HUES6 (cell line): ENCODE results near the gene CARNS1.

Experiments
- H3K27ac ChIP-seq: 2 replicates; pipeline ENCODE4 v1.7.0; 2013; ENCODE audit warnings: low read depth, mild to moderate bottlenecking, low read length, inconsistent platforms
- H3K27me3 ChIP-seq: 2 replicates; pipeline ENCODE4 v1.6.1; 2013; ENCODE audit warnings: low read length; ENCODE audit not compliant: control insufficient read depth, insufficient read depth
- H3K36me3 ChIP-seq: 2 replicates; pipeline ENCODE4 v1.6.1; 2013; ENCODE audit warnings: low read length; ENCODE audit not compliant: control insufficient read depth, insufficient read depth
- H3K4me1 ChIP-seq: 2 replicates; pipeline ENCODE4 v1.6.1; 2013; ENCODE audit warnings: low read length; ENCODE audit not compliant: control insufficient read depth, insufficient read depth
- H3K4me3 ChIP-seq: 2 replicates; pipeline ENCODE4 v1.5.1; 2013; ENCODE audit warnings: low read depth, low read length
- H3K9ac ChIP-seq: one replicate; pipeline ENCODE4 v1.6.1; 2013; ENCODE audit warnings: mild to moderate bottlenecking, low read length
- H3K9me3 ChIP-seq: 2 replicates; pipeline ENCODE4 v1.6.1; 2013; ENCODE audit warnings: low read depth, low read length; ENCODE audit not compliant: control insufficient read depth, insufficient read depth

Gene CARNS1

GRCh38 chr11:67466367-67466766 lies 50.9 kb downstream of the CARNS1 start:
- H3K27me3 ChIP-seq = no peaks in the 10 kb centered on the region
- H3K9me3 ChIP-seq = no peaks in the 10 kb centered on the region
- H3K4me3 ChIP-seq = no peak overlapping the region
- no peak overlapping the region for H3K9ac ChIP-seq
- no peaks in the 10 kb centered on the region for H3K36me3 ChIP-seq
- H3K4me1 ChIP-seq = peaks cover 19% of the 10 kb centered on the region
- H3K27ac ChIP-seq = no peak overlapping the region

GRCh38 chr11:67466962-67467771 lies 51.7 kb downstream of the CARNS1 start:
- Histone ChIP-seq H3K27ac (no peak overlapping the region), H3K9ac (no peak overlapping the region), H3K9me3 (no peaks in the 10 kb centered on the region), H3K27me3 (no peaks in the 10 kb centered on the region), H3K4me1 (peaks cover 19% of the 10 kb centered on the region), H3K36me3 (no peaks in the 10 kb centered on the region), H3K4me3 (no peak overlapping the region)

GRCh38 chr11:67468056-67468455 lies 52.6 kb downstream of the CARNS1 start:
- H3K27me3 ChIP-seq = no peaks in the 10 kb centered on the region
- H3K36me3 ChIP-seq = no peaks in the 10 kb centered on the region
- H3K9me3 ChIP-seq = no peaks in the 10 kb centered on the region
- H3K4me1 ChIP-seq = peaks cover 19% of the 10 kb centered on the region
- H3K4me3 ChIP-seq = peak overlapping the region; percentile 88
- H3K9ac ChIP-seq = peak overlapping the region; percentile 54
- no peak overlapping the region for H3K27ac ChIP-seq

GRCh38 chr11:67468456-67468758 lies 52.9 kb downstream of the CARNS1 start:
- Histone ChIP-seq H3K9ac (peak overlapping the region; percentile 54), H3K27ac (peak overlapping the region; percentile 45; the same call in 1 of the 2 replicates), H3K4me3 (peak overlapping the region; percentile 88), H3K36me3 (no peaks in the 10 kb centered on the region), H3K4me1 (peaks cover 19% of the 10 kb centered on the region), H3K27me3 (no peaks in the 10 kb centered on the region), H3K9me3 (no peaks in the 10 kb centered on the region)

GRCh38 chr11:67468759-67469507 lies 53.5 kb downstream of the CARNS1 start, which contains the start of gene TMEM134:
TSS of gene TMEM134 (minus strand) at chr11:67469251. CDS start at chr11:67469192, 59 bp downstream.
- Histone ChIP-seq H3K36me3 (no peaks in the 10 kb centered on the region), H3K9ac (peak within 1 kb of the TSS; percentile 54), H3K27me3 (no peaks in the 10 kb centered on the region), H3K9me3 (no peaks in the 10 kb centered on the region), H3K27ac (peak within 1 kb of the TSS; percentile 45; the same call in 1 of the 2 replicates), H3K4me3 (peak within 1 kb of the TSS; percentile 88), H3K4me1 (peaks cover 15% of the 10 kb centered on the region)

- no peaks in the 10 kb centered on the region for H3K36me3 ChIP-seq
- no peak overlapping the region for H3K27ac ChIP-seq
- peak overlapping the region; percentile 64 for H3K4me3 ChIP-seq
- H3K9me3 ChIP-seq = no peaks in the 10 kb centered on the region
- H3K27me3 ChIP-seq = no peaks in the 10 kb centered on the region
- peaks cover 10% of the 10 kb centered on the region; the same call in 1 of the 2 replicates for H3K4me1 ChIP-seq
- peak overlapping the region; percentile 39 for H3K9ac ChIP-seq
Observed at GRCh38 chr11:67469508-67469811, 54.0 kb downstream of the CARNS1 start.

GRCh38 chr11:67470337-67471002 lies 55.0 kb downstream of the CARNS1 start:
- no peaks in the 10 kb centered on the region for H3K27me3 ChIP-seq
- H3K27ac ChIP-seq = no peak overlapping the region
- no peak overlapping the region for H3K4me3 ChIP-seq
- H3K4me1 ChIP-seq = peaks cover 10% of the 10 kb centered on the region; the same call in 1 of the 2 replicates
- no peaks in the 10 kb centered on the region for H3K36me3 ChIP-seq
- H3K9ac ChIP-seq = no peak overlapping the region
- H3K9me3 ChIP-seq = no peaks in the 10 kb centered on the region

GRCh38 chr11:67472882-67473281 lies 57.4 kb downstream of the CARNS1 start:
- Histone ChIP-seq H3K27me3 (no peaks in the 10 kb centered on the region), H3K36me3 (no peaks in the 10 kb centered on the region), H3K4me3 (no peak overlapping the region), H3K9me3 (no peaks in the 10 kb centered on the region), H3K9ac (no peak overlapping the region), H3K4me1 (peaks cover 5% of the 10 kb centered on the region; the same call in 1 of the 2 replicates), H3K27ac (no peak overlapping the region)
